GM23248 (cell line): ENCODE measurements around the gene ZNF638.

Experiments used
- EZH2 ChIP-seq: fragments of 200-600 bp; sonication (generic); IDR thresholded peaks from 2 replicates; pipeline ENCODE4 v1.6.1; 2018; ENCODE audit warnings: antibody characterized with exemption, mild to moderate bottlenecking; ENCODE audit not compliant: insufficient read depth, poor library complexity, severe bottlenecking
- EZH2phosphoT487 ChIP-seq: fragments of 200-600 bp; sonication (generic); IDR thresholded peaks from 2 replicates; pipeline ENCODE4 v1.6.1; 2018; ENCODE audit warnings: antibody characterized with exemption, moderate library complexity, mild to moderate bottlenecking, low read depth; ENCODE audit not compliant: insufficient read depth

DNA sequence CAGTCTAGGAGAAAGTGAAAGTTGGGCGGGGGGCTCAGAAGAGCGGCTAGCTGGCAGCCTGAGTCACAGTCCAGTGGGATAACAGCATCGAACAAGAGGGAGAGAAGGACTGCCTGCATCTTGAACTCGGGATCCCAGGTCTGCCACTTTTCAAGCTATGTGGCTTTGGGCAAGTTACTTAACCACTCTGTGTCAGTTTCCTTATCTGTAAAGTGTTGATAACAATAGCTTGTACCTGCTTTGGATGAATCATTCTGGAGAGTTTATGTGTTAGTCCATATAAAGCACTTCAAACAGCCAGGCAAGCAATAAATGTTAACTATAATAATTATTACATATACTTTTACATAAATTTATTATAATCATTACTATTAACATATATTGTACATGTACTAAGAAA lies 126.3 kb downstream of the ZNF638 start:
- no peak for TF ChIP-seq EZH2
- TF ChIP-seq EZH2phosphoT487 = no peak
